Measurements from ENCODE around the gene FAM174C. TPM values are rescaled to one million over a fixed set of nuclear protein-coding genes. Genes with fewer than 3 reads are reported as not detected.

The FAM174C gene
- total RNA-seq, 2 donors from 2014 or later = 41.8 to 114 TPM

- Histone ChIP-seq H3K9ac (ENCODE audit: low read depth in 2 of 2, low read length in 2 of 2) (peak overlapping the region; percentile 13 to 89), H3K9me3 (no peaks in the 10 kb centered on the region), H3K27ac (peak overlapping the region; percentile 91), H3K4me1 (peaks cover 8% of the 10 kb centered on the region), H3K4me3 (no peak overlapping the region), H3K36me3 (no peaks in the 10 kb centered on the region), H3K27me3 (peaks cover 17% of the 10 kb centered on the region)
- intact Hi-C loops (cut with DNase I) = loop anchor here (5.0 to 10.0 kb wide), 3 partner anchors 72 to 230 kb away; partner anchors contain the start of genes ADAMTSL5 and NDUFS7
- no peak for TF ChIP-seq CTCF (IDR thresholded peaks at IDR 0.05)
- peak; percentile 31 for DNase-seq
Measured at GRCh38 chr19:1284979-1285736, 9.8 kb downstream of the FAM174C start.

- DNase-seq = no peak
- intact Hi-C loops (cut with DNase I) = loop anchor here (10.0 kb wide), 1 partner anchor 229 kb away; the partner anchor contains the start of gene ADAMTSL5
- H3K27me3 ChIP-seq = peaks cover 17% of the 10 kb centered on the region
Measured at GRCh38 chr19:1285737-1286360, 10.5 kb downstream of the FAM174C start, which contains the start of gene EFNA2. Gene EFNA2, plus strand, starts transcription at chr19:1285873. Its CDS starts 296 bp downstream, at chr19:1286169.

GRCh38 chr19:1286487-1287353, 11.4 kb downstream of the FAM174C start:
- intact Hi-C loops (cut with DNase I) = loop anchor here (10.0 kb wide), 1 partner anchor 228 kb away; the partner anchor contains the start of gene ADAMTSL5

More at GRCh38 chr19:1285737-1286360, 10.5 kb downstream of the FAM174C start, which contains the start of gene EFNA2:
- Histone ChIP-seq H3K36me3 (no peaks in the 10 kb centered on the region), H3K9ac (ENCODE audit: low read depth in 2 of 2, low read length in 2 of 2) (peak within 1 kb of the TSS; percentile 73 to 89), H3K9me3 (no peaks in the 10 kb centered on the region), H3K4me3 (peak within 1 kb of the TSS; percentile 53), H3K27ac (peak within 1 kb of the TSS; percentile 91), H3K4me1 (peaks cover 8% of the 10 kb centered on the region)
- TF ChIP-seq CTCF (IDR thresholded peaks at IDR 0.05) = no peak

GRCh38 chr19:1287354-1288225, 12.3 kb downstream of the FAM174C start:
- Histone ChIP-seq H3K4me1 (peaks cover 15% of the 10 kb centered on the region), H3K27me3 (peaks cover 17% of the 10 kb centered on the region), H3K36me3 (no peaks in the 10 kb centered on the region), H3K9me3 (no peaks in the 10 kb centered on the region), H3K27ac (peak overlapping the region; percentile 85), H3K4me3 (peak overlapping the region; percentile 53), H3K9ac (ENCODE audit: low read depth in 2 of 2, low read length in 2 of 2) (peak overlapping the region; percentile 60 to 76)
- no peak for TF ChIP-seq CTCF (IDR thresholded peaks at IDR 0.05)
- no peak for DNase-seq
- intact Hi-C loops (cut with DNase I) = loop anchor here (10.0 kb wide), 1 partner anchor 227 kb away; the partner anchor contains the start of gene ADAMTSL5

More at GRCh38 chr19:1286487-1287353, 11.4 kb downstream of the FAM174C start:
- no peaks in the 10 kb centered on the region for H3K36me3 ChIP-seq
- TF ChIP-seq CTCF (IDR thresholded peaks at IDR 0.05) = no peak
- peak overlapping the region; percentile 85 for H3K27ac ChIP-seq
- H3K9me3 ChIP-seq = no peaks in the 10 kb centered on the region
- DNase-seq = peak; percentile 42
- peaks cover 15% of the 10 kb centered on the region for H3K4me1 ChIP-seq
- peak overlapping the region; percentile 73 to 76 for H3K9ac ChIP-seq (ENCODE audit: low read depth in 2 of 2, low read length in 2 of 2)
- peak overlapping the region; percentile 53 for H3K4me3 ChIP-seq
- H3K27me3 ChIP-seq = peaks cover 17% of the 10 kb centered on the region

All from colonic mucosa (tissue), 4 donors.